ENCODE results near the gene FIGN. TPM values are rescaled to one million over a fixed set of nuclear protein-coding genes. Genes with fewer than 3 reads are reported as not detected.

Gene FIGN
- total and polyA plus RNA-seq, 9 of the 15 experiments (the other 6 are each of a cell fraction or from before 2014, with no cell fraction given) = 0.02 TPM; not detected in 8

DNA sequence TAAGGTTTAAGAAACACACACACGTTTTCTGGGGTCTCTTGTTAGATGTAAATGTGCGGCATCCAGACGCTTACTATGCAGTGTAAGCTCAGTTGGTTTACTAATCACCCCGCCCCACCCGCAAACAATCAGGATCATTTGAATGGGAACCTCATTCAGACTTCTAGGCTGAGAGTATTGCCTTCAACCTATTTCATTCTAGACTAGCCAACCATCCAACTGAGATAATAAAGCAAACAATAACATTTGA, 1.3 kb upstream of the FIGN start:
- Histone ChIP-seq H3K4me1 (replicated peaks in 1 of 2; ENCODE audit: control insufficient read depth in 2 of 2, insufficient read depth in 2 of 2, low read length in 2 of 2) (no peaks in the 10 kb centered on the region), H3K79me2 (ENCODE audit: control insufficient read depth, insufficient read depth, low read length) (no peaks in the 10 kb centered on the region), H4K20me1 (replicated peaks; ENCODE audit: control insufficient read depth, insufficient read depth, low read length) (no peaks in the 10 kb centered on the region), H3K4me2 (ENCODE audit: insufficient read depth, low read length) (no peak overlapping the region), H3K27ac (ENCODE audit: extremely low read depth, low read depth, low read length) (no peak overlapping the region), H3K9me1 (ENCODE audit: control insufficient read depth, insufficient read depth, low read length) (no peaks in the 10 kb centered on the region), H3K4me3 (no peak overlapping the region), H3K27me3 (ENCODE audit: control insufficient read depth in 2 of 2, insufficient read depth in 2 of 2, low read length in 2 of 2) (no peaks in the 10 kb centered on the region), H3K9me3 (replicated peaks; ENCODE audit: control insufficient read depth, insufficient read depth, low read depth, low read length) (0 out of 2 replicates have a peak, but pooled peaks cover 2% of the 10 kb centered on the region), H3K9ac (ENCODE audit: insufficient read depth in 1 of 2, low read depth in 2 of 2, low read length in 2 of 2) (no peak overlapping the region), H2AFZ (ENCODE audit: low read depth, low read length) (no peak overlapping the region), H3K36me3 (ENCODE audit: control insufficient read depth, insufficient read depth, low read length) (no peaks in the 10 kb centered on the region)
- CTCF ChIA-PET (ENCODE audit: low intra/inter-chr PET ratio) = no interaction called here
- WGBS (ENCODE audit: insufficient coverage, low coverage, missing lambda C conversion rate) = 1% methylated on average over 5 of the region's 5 CpGs
- POLR2A ChIA-PET = no interaction called here
- no peak for ATAC-seq
- no peak for DNase-seq (ENCODE audit: extremely low read depth in 1 of 4, low spot score in 3 of 4)
- BruUV-seq (replicated peaks) = no TSS peak
- in situ Hi-C loops (cut with MboI) = no loop called here
- intact Hi-C loops (cut with micrococcal nuclease) = no loop called here
- no peak for FAIRE-seq
- no peak for TF ChIP-seq CLOCK (CRISPR knock-in tag; IDR thresholded peaks at IDR 0.05; ENCODE audit: borderline replicate concordance)
- no peak for TF ChIP-seq DMBX1 (CRISPR knock-in tag; IDR thresholded peaks at IDR 0.05; ENCODE audit: borderline replicate concordance)
- no peak for TF ChIP-seq RBFOX2 (IDR thresholded peaks at IDR 0.05; ENCODE audit: low read depth, low read length)
- TF ChIP-seq PML (IDR thresholded peaks at IDR 0.05; ENCODE audit: low read length) = no peak
- no peak for TF ChIP-seq ZBTB2 (IDR thresholded peaks at IDR 0.05)
- no peak for TF ChIP-seq RCOR1 (IDR thresholded peaks at IDR 0.05; ENCODE audit: borderline replicate concordance in 1 of 2, low read depth in 2 of 2, low read length in 2 of 2)
- TF ChIP-seq ZFPM2 (CRISPR knock-in tag; IDR thresholded peaks at IDR 0.05) = no peak
- no peak for TF ChIP-seq CREB3L1 (IDR thresholded peaks at IDR 0.05; ENCODE audit: borderline replicate concordance, low read depth)
- TF ChIP-seq, protein P1, sequence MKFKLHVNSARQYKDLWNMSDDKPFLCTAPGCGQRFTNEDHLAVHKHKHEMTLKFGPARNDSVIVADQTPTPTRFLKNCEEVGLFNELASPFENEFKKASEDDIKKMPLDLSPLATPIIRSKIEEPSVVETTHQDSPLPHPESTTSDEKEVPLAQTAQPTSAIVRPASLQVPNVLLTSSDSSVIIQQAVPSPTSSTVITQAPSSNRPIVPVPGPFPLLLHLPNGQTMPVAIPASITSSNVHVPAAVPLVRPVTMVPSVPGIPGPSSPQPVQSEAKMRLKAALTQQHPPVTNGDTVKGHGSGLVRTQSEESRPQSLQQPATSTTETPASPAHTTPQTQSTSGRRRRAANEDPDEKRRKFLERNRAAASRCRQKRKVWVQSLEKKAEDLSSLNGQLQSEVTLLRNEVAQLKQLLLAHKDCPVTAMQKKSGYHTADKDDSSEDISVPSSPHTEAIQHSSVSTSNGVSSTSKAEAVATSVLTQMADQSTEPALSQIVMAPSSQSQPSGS (CRISPR knock-in tag; IDR thresholded peaks at IDR 0.05) = no peak
- TF ChIP-seq HDAC8 (tag; IDR thresholded peaks at IDR 0.05) = no peak
- TF ChIP-seq ZNF133 (CRISPR knock-in tag; IDR thresholded peaks at IDR 0.05) = no peak
- no peak for TF ChIP-seq KDM4B (IDR thresholded peaks at IDR 0.05; ENCODE audit: borderline replicate concordance in 2 of 2, low read depth in 1 of 2)
- TF ChIP-seq TBL1XR1 (IDR thresholded peaks at IDR 0.05; ENCODE audit: low read length in 2 of 2) = no peak
- TF ChIP-seq HINFP (tag; conservative IDR thresholded peaks at IDR 0.05; ENCODE audit: low read depth) = no peak
- TF ChIP-seq PTBP1 (IDR thresholded peaks at IDR 0.05; ENCODE audit: low read depth, low read length) = no peak

All from K562 (cell line).